ENCODE data around the gene TMEM132C.

GRCh38 chr12:128328961-128329360 is 62.0 kb downstream of the TMEM132C start:
- no peak for TF ChIP-seq CTCF (IDR thresholded peaks at IDR 0.05; ENCODE audit: poor library complexity)
- TF ChIP-seq EZH2 (IDR thresholded peaks at IDR 0.05; ENCODE audit: borderline replicate concordance): no peak
- no peak for TF ChIP-seq EZH2phosphoT487 (IDR thresholded peaks at IDR 0.05; ENCODE audit: low read depth, severe bottlenecking, unreplicated experiment)
